Stimulated activated CD8-positive, alpha-beta memory T cell treated with anti-CD3 and anti-CD28 coated beads, Interleukin-7, amount 100 ng/mL, for 4 hours (primary cell): ENCODE results near the gene THRB.

Source experiments
- DNase-seq, 2 donors: peaks; one replicate each; pipeline ENCODE4 v3.0.0-alpha.2; 2020; ENCODE audit warnings: low read depth in 2 of 2

Gene THRB

DNA sequence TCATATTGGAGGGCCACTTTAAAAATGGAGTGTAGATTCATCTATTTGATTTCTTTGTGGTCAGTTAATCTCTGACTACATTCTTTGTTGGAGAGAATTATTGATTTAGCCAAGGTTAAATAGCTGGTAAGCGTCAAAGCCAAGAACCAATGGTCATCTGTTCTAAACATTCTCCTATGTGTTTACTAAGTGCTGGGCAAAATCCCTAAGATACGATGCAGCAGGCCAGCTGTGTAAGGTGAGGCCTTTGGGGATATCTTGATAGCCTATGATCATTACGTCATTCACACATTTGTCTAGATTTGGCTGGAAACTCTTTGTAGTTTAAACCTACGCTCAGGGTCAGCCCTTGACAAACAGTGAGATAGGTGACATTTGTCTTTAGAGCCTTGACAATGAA is 313.4 kb downstream of the THRB start:
- no peak for DNase-seq

DNA sequence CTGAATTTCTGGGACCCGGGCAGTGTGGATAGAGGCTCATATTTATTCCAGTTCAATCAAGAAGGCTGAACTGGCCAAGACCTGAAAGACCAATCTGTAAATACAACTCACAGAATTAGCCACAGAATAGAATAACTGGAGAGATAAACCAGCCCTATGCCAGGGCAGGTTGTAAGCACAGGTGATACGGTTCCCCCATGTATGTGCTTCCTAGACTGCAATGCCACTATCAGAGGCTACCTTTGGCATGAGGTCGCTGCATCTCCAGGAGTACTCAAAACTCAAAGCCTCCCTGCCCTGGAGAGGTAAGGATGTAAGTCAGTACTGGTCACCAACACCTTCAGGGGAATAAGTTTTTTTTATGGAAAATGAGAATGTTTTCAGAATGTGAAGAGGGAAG is 314.0 kb downstream of the THRB start:
- no peak for DNase-seq

DNA sequence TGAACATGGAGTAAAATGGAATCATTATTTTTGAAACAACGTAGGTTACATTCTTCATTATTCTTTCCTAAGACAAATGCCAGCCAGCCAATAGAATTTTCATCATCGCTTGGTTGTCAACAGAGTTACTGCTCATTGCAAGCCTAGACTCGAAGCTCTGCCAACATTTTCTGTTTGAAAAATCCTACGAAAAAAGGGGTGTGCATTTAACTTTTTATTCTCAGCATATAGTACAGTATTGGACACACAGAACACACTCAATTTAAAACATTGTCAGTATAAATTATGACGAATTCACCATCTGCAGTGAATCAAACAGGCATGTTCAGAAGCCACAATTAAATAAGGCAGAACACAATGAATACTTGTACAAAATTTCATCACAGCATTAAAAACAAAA is 317.4 kb downstream of the THRB start:
- no peak for DNase-seq

DNA sequence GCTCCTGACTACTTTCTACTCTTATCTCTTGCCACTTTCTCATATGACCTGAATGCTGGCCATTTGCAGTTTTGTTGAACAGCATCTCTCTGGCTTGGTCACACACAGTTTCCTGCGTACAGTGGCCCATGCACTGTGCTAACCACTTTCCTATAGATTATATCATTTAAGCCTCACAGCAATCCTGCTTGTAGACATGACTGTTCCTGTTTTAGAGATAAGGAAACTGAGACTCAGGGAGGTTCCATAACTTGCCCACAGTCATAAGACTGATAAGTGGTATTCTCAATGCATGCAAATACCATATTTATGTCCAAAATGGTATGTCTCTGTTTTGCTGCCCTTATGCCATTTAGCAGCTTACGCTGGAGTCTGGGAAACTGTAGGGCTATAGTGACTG is 320.0 kb downstream of the THRB start:
- DNase-seq: no peak

DNA sequence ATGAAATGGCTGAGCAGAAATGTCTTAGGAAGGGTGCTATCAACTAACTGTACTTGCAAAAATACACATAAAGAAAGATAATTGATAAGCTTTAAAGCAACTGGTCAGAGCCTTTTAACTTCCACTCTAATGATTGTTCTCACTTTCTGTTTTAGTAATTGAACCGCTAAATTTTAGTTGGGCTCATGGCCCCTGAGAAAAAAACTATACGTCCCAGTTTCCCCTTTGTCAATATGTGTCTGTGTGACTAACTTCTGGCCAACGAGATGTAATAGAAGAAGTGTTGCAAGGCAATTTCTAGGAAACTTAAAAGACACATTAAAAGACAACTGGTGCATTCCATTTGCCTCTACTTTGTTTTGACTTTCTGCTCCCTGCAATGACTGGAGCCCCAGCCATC is 325.7 kb downstream of the THRB start:
- DNase-seq: no peak

DNA sequence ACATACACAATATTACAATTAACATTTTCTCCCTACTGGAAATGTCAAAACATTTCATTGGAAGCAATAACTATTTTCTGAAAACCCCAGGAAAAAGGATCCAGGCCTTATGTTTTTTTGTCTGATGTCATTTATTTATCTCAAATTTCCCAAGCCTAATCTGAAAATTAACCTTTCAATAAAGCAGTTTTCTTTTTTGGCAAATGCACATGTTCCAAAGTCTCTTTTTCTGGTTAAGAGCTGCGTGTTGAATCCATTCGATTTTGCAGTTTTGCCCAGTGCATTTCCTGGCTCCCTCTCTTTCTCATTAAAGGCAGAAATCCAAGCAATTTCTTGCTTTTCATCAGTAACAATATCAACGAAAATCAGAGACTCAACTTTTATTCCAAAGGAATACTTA is 327.2 kb downstream of the THRB start:
- DNase-seq: no peak

DNA sequence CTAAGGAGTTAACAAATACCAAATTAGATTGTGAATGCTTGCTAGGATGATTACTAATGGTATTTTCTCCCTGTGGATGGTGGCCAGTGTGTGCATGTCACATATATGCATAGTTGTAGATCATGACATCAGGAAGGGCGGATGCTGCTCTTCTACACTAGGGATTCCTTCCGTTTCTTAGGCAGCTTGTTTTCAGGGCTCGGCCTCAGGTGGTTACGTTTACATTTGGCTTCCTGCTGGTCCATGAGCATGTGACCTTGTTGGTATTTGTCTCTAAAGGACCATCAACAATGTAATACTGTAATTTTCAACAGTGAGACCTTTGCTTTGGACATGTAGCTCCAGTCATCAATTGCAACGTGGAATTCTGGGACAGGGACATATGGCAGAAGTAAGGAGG is 328.1 kb downstream of the THRB start:
- DNase-seq: no peak

DNA sequence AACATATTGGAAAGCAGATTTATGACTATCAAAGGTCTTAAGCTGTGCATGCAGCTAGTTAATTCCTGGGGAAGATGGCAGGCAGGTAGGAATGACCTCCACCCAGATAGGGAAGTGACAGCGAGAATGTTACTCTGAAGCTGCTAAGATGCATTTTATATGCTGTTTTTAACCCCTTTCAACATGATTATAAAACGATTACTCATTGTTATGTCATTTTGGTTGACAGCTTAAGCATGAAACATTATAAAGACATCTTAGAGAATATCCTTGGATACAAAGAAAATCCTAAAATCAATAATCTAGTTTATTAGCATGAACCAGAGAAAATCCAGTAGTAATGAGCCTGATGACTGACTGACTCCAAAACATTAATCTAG is 329.1 kb downstream of the THRB start:
- no peak for DNase-seq

DNA sequence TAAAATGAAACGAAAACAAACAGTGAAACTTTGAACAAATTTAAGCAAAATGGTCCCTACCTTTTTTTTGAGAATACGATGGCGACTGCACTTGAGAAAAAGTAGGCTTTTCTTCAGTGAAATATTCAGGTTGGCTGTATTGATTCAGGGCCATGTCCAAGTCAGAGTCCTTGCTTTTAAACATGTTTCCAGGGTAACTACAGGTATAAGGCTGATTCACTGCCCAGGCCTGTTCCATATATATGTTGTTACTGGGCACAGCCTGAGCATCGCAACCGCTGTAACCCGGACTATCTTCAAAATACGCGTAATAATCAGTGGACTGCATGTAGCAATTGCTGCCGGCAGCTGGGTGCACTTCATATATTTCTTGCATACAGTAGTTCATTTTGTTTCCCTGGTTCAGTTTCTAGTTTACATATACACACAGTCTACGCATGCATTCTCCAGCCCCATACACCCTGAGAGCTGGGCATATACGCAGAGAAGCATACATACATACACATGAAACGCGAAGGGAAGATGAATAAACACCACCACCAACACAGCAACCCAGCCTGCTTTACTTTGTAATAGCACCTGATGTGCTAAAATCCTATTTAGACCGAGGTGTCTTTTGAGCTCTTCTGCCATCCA is 329.6 kb downstream of the THRB start:
- DNase-seq: no peak

DNA sequence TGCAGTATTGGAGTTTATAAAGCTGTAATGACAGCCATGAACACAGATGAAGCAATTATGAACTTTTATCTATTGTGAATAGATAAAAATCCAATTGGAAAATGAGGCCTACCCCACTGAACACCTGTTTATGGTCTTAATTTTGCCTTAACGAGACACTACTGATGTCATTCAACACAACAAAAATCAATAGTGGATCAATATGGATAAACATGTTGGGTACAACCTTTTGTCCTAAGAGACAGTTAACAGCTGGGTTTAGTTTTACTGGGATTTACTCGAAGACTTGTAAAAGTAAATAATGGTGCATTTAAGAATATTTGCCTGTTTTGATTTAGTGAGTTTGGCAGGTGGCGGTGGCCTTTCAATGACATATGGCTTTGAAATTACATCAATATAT is 331.7 kb downstream of the THRB start:
- DNase-seq: no peak

DNA sequence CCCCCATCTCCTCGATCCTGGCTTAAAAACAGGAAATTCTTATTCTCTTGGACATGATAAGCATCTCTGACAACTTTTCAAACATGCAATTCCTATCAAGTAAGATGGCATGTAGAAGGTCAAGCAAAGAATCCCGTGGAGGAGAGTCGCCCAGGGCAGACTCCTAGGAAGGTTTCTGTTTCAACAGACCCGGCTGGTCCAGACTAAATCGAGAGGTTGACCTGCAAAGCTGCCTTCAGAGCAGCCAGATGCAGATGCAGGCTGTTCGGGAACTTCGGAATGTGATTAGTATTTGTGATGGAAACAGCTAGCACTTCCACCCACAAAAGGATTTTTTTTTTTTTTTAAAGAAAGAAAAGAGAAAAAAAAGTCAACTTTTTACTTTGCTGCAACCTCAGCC is 332.8 kb downstream of the THRB start:
- no peak for DNase-seq

DNA sequence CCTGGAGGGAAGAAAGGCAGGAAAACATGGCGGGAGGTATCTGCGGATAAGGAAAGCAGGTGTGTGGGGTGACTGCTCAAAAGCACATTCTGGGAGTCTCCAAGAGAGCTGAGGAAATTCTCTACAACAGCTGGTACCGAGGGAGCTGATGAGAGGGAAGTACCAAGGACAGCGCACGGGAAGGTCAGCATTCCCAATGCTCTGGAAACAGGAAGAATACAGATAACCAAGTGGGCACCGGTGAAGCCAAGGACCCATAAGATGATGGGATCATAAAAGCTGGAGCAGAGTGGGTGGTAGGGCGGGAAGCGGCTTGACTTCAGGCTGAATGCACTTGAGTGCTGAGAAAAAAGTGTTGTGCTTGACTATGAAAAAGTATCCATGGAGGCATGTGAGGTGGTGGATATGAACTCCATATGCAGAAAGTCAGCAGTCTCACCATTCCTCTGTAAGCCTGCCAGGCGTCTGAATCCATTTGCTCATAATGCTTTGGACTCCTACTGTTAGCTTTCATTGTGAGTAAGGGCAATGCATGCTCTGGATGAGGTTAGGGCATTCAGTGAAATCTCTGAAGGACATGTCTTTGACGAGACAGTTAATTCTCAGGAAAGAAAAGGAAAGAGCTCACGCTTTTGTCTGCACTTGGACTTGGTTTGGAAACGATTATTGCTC is 334.1 kb downstream of the THRB start:
- no peak for DNase-seq

DNA sequence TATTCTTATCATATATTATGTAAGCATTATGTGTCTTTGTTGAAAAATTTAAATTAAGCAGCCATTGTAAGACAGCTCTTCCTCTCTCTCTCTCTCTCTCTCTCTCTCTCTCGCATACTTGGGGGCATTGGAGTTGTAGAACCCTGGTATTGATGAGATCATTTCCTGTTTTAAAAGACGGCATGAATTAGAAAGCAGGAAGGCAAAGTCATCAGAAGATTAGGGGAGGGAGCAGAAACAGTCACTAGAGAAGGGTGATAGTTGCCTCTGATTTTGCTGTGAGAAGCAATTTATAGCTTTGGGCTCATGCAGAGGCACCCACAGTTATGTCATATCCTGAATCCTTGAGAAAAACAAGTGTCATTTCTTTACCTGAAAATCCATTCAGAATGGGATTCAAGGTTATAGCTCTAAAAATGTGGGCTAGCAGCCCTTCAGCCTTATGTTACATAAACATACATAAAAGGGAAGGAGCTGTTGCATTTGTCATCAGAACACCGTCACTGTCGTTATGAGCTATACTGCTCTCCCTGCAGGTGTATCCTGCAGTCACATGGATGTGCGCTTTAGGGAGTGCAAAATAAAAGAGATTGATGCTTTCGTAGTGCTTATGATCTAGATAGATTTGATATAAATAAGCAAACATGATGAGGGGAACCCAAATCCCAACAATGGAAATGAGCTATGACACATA is 335.7 kb downstream of the THRB start:
- no peak for DNase-seq

DNA sequence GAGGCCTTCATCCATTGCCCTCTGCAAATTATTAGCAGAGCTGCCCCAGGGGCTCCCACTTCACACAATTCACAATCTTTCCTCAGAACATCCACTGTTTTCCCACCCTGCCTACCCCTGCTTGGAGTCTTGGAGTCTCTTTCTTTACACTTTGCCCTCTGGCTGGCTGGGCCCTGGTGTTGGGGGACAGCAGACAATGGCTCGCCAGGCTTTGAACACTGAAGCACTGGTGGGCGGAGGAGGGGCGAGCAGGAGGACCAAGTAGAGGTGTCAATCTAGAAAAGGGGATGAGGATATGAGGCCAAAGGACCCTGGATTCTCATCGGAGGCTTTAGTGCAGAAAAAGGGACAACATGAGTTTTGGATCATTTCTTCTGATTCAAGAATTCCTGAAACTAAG is 337.5 kb downstream of the THRB start:
- no peak for DNase-seq

DNA sequence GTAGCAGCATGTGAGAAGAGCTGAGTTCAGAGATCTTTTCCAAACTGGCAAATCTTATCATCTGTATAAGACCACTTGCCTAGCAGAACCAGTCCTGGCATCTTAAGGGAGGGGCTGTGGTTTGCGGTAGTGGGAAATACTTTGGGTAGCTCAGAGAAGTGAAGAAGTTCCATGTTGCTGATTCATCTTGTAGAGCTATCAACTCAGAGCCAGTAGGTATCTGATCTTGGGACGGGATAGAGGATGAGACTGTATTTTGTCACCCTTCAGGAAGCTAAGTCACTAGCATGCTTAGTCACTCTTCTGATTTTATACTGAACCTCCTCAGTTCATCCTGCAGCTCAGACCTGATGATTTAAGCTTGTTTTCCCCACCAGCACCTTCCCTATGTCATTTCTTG is 338.2 kb downstream of the THRB start:
- DNase-seq: no peak

DNA sequence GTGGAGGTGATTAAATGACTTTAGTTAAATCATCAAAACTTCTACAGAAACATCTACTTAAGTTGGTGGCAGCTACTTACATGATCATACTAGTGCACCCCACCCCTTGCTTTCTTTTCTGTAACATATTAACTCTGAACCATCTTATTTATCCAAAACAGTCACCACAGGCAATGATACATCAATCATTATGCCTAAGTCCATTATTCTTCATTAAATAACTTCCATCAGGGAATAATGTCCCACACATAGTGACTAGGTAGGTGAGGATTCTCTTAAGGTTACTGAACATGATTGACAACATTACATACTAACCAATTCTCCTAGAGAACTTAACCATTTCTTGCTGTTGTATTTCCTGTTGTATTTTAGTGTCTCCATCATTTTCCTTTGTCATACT is 339.4 kb downstream of the THRB start:
- DNase-seq: no peak

DNA sequence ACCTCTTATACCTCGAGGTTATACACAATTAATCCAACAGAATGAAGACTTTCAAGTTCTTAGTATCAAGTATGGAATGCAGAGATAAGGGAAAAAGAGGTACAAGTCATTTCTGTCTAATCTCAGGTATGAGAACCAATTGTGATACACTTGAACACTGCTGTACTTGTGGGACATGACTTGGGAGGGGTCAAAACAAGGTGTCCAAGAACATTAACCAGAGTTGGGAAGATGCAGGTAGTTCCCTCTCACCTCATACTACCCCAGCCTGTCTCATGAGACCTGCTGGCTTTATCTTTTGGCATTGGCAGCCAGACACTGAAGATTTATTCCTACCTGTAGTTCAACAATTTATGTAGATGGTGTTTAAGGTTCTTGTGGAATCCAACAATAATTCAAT is 339.9 kb downstream of the THRB start:
- DNase-seq: no peak

DNA sequence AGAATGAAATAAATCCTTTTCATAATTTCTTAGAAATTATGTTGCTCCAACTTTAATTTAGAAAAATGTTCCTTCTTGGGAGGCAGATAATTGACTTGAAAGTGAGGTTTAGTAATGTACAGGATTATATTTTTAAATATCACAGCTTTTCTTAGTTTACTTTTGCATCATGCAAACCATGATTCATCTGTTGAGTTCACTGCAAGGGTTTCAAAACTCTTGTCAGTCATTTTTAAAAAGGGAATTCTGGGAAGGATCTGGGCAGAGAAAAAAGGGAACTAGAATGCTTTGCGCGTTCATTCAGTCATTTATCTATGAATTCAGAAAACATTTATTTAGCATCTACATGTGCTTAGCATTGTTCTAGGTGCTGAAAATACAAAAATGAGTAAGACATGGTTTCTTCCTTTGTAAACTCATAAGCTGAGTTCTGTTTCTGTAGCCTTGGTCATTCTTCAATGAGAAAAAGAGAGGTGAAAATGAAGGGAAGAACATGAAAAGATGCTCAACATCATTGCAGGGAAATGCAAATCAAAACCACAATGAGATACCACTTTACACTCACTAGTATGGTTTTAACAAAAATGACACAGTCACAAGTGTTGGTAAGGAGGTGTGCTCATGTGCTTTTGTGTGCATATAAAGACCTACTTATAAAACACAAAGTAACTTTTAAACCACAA is 340.5 kb downstream of the THRB start:
- DNase-seq: no peak

DNA sequence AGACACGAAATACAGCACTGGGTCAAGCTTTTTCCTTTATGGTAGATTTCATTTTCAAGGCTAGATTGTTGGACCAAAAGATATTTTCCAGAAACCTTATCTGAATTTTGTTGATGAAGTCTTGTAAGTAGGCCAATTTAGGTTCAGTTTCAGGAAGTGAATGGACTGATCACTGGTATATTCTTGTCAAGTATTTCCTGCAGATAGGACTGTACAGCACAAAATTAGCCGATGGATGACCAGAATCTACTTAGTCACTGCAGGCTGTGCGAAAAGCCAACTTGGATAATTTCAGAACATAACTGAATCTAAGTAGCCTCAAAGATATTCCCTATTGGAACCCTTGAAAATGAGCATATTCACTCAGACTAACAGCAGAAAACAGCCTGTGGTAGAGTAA is 343.1 kb downstream of the THRB start:
- DNase-seq: no peak

DNA sequence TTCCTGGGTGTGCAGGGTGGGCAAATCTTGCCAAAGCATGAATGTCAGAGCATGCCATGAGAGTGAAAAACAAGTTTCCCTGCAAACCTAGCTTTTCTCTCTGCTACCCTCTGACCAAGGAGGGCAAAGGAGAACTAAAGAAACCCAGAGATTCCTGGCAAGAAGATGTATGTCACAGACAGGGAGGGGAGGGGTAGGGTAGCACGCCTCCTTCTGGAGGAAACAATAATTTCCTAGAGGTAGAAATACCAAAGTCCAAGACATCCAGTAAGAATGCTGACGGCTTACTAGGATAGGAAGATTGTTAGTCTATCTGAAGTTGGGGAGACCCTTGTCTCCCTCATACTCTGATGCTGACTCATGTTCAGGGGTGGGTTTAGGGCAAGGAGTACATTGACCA is 345.6 kb downstream of the THRB start:
- no peak for DNase-seq

DNA sequence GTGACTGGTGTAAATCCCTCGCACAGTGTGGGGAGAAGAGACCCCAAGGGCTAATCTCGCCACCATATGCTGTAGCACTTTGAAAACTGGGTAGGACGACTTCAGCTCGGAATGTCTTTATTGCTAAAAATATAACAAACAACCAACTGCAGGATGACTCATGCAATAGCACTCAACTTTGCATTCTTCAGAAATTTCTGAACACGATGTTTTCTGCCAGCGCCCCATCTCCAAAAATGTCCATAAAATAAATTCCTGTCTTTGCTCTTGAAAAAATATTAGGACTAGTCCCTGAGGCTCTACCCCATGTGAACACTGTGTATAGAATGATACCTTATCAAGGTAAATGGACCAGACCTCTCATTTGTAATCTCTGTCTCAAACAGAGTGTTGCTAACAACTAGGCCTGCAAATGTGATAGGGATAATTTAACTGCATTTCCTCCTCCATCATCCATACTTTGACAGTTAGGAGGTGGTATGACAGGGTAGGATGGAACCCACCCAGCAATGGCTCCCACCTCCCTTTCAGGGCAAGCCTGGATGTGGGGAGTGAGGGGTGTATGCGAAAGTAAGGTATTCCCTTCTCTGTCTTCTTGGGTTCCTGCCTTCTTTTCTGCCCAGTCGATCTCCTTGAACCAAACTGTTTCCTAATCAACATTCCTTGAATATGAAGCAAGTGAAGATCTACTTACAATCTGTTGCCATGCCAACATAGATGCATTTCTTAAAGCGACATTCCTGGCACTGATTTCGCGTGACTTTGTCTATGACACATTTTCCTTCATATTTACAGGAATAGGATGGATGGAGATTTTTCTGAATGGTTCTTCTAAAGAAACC is 348.4 kb downstream of the THRB start:
- DNase-seq: no peak

DNA sequence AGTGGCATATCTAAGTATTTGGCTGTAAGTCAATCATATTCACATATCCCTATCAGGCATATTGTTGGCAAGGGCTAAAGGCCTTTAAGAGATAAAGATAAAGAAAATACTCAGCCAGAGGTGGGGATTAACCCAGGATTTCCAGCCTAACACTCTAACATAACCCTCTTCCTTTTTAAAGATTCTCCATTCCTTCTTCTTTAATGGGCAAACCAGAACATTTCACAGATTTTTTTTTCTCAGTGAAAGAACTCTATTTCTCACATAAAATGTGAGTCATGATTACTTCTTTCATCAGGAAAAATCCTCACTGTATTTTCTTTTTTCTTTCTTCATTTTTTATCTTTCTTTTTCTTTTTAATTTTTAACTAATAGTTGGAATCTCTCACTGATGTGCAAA is 349.2 kb downstream of the THRB start:
- DNase-seq: no peak
